ENCODE measurements around the gene SPC25.

DNA sequence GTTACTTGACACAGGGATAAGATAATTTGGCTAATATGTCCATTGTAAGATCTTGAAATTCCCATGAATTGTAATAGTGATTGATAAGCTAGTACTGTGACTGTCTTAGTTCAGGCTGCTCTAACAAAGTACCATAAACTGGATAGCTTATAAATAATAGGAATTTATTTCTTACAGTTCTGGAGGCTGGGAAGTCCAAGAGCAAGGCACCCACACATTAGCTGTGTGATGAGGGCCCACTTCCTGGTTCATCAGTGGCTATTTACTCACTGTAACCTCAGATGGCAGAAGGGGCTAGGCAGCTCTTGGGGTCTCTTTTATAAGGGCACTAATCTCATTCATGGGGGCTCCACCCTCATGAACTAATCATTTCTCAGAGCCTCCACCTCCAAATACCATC, 59.3 kb downstream of the SPC25 start:
- TF ChIP-seq, protein P1, sequence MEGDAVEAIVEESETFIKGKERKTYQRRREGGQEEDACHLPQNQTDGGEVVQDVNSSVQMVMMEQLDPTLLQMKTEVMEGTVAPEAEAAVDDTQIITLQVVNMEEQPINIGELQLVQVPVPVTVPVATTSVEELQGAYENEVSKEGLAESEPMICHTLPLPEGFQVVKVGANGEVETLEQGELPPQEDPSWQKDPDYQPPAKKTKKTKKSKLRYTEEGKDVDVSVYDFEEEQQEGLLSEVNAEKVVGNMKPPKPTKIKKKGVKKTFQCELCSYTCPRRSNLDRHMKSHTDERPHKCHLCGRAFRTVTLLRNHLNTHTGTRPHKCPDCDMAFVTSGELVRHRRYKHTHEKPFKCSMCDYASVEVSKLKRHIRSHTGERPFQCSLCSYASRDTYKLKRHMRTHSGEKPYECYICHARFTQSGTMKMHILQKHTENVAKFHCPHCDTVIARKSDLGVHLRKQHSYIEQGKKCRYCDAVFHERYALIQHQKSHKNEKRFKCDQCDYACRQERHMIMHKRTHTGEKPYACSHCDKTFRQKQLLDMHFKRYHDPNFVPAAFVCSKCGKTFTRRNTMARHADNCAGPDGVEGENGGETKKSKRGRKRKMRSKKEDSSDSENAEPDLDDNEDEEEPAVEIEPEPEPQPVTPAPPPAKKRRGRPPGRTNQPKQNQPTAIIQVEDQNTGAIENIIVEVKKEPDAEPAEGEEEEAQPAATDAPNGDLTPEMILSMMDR (IDR thresholded peaks at IDR 0.05), result no peak
- TF ChIP-seq POLR2A (IDR thresholded peaks at IDR 0.05), result no peak
- no peak for TF ChIP-seq POLR2AphosphoS5 (IDR thresholded peaks at IDR 0.05)
- TF ChIP-seq EP300 (IDR thresholded peaks at IDR 0.05), result no peak
